K562 (cell line): ENCODE measurements around the gene FBXW12. TPM values are rescaled to one million over a fixed set of nuclear protein-coding genes. Genes with fewer than 3 reads are reported as not detected.

Experiments
- ATAC-seq: fragments of 200-7000 bp; cut with Tn5 transposase; 3 replicates; pipeline ENCODE4 v1.9.1; 2020; ENCODE audit warnings: moderate library complexity
- BruUV-seq: library from RNA; stranded (reverse); fragments of 400-500 nt; replicated peaks from 2 replicates; lab custom pipeline; 2021; lab: Mats Ljungman, UMichigan
- CTCF ChIA-PET: fragments of 300-600 bp; formaldehyde crosslinking; extraction: SDS; loops from one replicate; lab custom pipeline; 2021; ENCODE audit warnings: low intra/inter-chr PET ratio; lab: Yijun Ruan, JAX
- POLR2A ChIA-PET: fragments of 300-600, 350-650 bp; sonication (Branson Sonifier 250); formaldehyde crosslinking; extraction: SDS; loops from one replicate; lab custom pipeline; 2021; ENCODE audit warnings: antibody characterized with exemption, inconsistent platforms; lab: Yijun Ruan, JAX
- DNase-seq, 4 experiments: peaks; one replicate each; pipeline versions ENCODE4 v3.0.0 to v3.0.0-alpha.2; 2011 to 2018; ENCODE audit warnings: low spot score in 3 of 4, mixed read lengths in 3 of 4; ENCODE audit errors: extremely low read depth in 1 of 4
- FAIRE-seq: peaks from 2 replicates; lab custom pipeline; 2011; peaks lifted over from hg19 to GRCh38; lab: Jason Lieb, UNC
- H2AFZ ChIP-seq: 2 replicates; pipeline ENCODE4 v1.6.0; 2011; ENCODE audit warnings: low read depth, low read length, control low read depth, inconsistent platforms
- H3K27ac ChIP-seq: fragments of 200-600 bp; 3 replicates; pipeline ENCODE4 v1.8.0; 2011; ENCODE audit warnings: low read depth, mild to moderate bottlenecking, control low read depth, inconsistent platforms, low read length, moderate library complexity, mixed read lengths; ENCODE audit errors: extremely low read depth
- H3K27me3 ChIP-seq, 2 experiments: fragments of 300-600 bp in 1 of 2; 2 replicates in 1 of 2; 3 replicates in 1 of 2; pipeline versions ENCODE4 v1.6.0 to v1.8.0; 2011; ENCODE audit warnings: inconsistent platforms in 2 of 2, low read length in 2 of 2, mild to moderate bottlenecking in 1 of 2, mixed read lengths in 1 of 2, moderate library complexity in 1 of 2; ENCODE audit not compliant: control insufficient read depth in 2 of 2, insufficient read depth in 2 of 2
- H3K36me3 ChIP-seq: fragments of 300-600 bp; 3 replicates; pipeline ENCODE4 v1.8.0; 2011; ENCODE audit warnings: mild to moderate bottlenecking, low read length, inconsistent platforms; ENCODE audit not compliant: control insufficient read depth, insufficient read depth
- H3K4me1 ChIP-seq, 2 experiments: fragments of 200-600 bp in 1 of 2; replicated peaks in 1 of 2; 2 replicates in 1 of 2; 3 replicates in 1 of 2; pipeline versions ENCODE4 v1.5.1 to v1.8.0; 2011; ENCODE audit warnings: inconsistent platforms in 2 of 2, low read length in 2 of 2, mild to moderate bottlenecking in 1 of 2, mixed read lengths in 1 of 2, moderate library complexity in 1 of 2; ENCODE audit not compliant: control insufficient read depth in 2 of 2, insufficient read depth in 2 of 2
- H3K4me2 ChIP-seq: 2 replicates; pipeline ENCODE4 v1.6.1; 2011; ENCODE audit warnings: low read length, control low read depth, inconsistent platforms, mixed read lengths; ENCODE audit not compliant: insufficient read depth
- H3K4me3 ChIP-seq: fragments of 200-600 bp; sonication (generic), shearing (Covaris generic); 2 replicates; pipeline ENCODE4 v1.5.1; 2016; ENCODE audit warnings: control low read depth, inconsistent platforms
- H3K79me2 ChIP-seq: fragments of 200-600 bp; 3 replicates; pipeline ENCODE4 v1.8.0; 2011; ENCODE audit warnings: low read length, inconsistent platforms; ENCODE audit not compliant: control insufficient read depth, insufficient read depth
- H3K9ac ChIP-seq, 2 experiments: 2 replicates each; pipeline versions ENCODE4 v1.6.0 to v1.6.1; 2011; ENCODE audit warnings: low read depth in 2 of 2, low read length in 2 of 2, control low read depth in 1 of 2, inconsistent platforms in 1 of 2, mild to moderate bottlenecking in 1 of 2, mixed read lengths in 1 of 2; ENCODE audit not compliant: insufficient read depth in 1 of 2
- H3K9me1 ChIP-seq: one replicate; pipeline ENCODE4 v1.6.0; 2011; ENCODE audit warnings: inconsistent platforms, mild to moderate bottlenecking, low read length, moderate library complexity; ENCODE audit not compliant: control insufficient read depth, insufficient read depth
- H3K9me3 ChIP-seq: replicated peaks from 2 replicates; pipeline ENCODE4 v1.5.1; 2011; ENCODE audit warnings: low read depth, low read length, inconsistent platforms; ENCODE audit not compliant: control insufficient read depth, insufficient read depth
- H4K20me1 ChIP-seq: replicated peaks from 2 replicates; pipeline ENCODE4 v1.6.1; 2011; ENCODE audit warnings: low read length, inconsistent platforms, mixed read lengths; ENCODE audit not compliant: control insufficient read depth, insufficient read depth
- CTCF ChIP-seq, 3 experiments: IDR thresholded peaks in 2 of 3; conservative IDR thresholded peaks in 1 of 3; 2 replicates each; pipeline ENCODE4 v1.5.1; 2011 to 2012; ENCODE audit warnings: low read length in 3 of 3, mild to moderate bottlenecking in 3 of 3, control low read depth in 2 of 3, improper control_type of control experiment in 1 of 3, inconsistent platforms in 1 of 3, low read depth in 1 of 3, mixed read lengths in 1 of 3, moderate library complexity in 1 of 3; ENCODE audit not compliant: insufficient read depth in 2 of 3
- WGBS: fragments of 100-300 bp; shearing (Covaris generic); methylation state at CpG from one replicate; pipeline ENCODE4 v1.1.6; 2016; ENCODE audit warnings: low coverage, mixed read lengths; ENCODE audit not compliant: insufficient coverage; ENCODE audit errors: missing lambda C conversion rate; 5-methylcytosine and 5-hydroxymethylcytosine counted together
- in situ Hi-C: fragments of 300-500 bp; cut with MboI; formaldehyde crosslinking; loops from 4 replicates; pipeline ENCODE4 v1.15.0; 2018; ENCODE audit warnings: inconsistent platforms, mixed read lengths
- intact Hi-C: fragments of 100-400 bp; cut with micrococcal nuclease; formaldehyde crosslinking; loops from 2 replicates; pipeline ENCODE4 v1.14.2; 2022
- polyA plus RNA-seq, 8 experiments: library from polyadenylated mRNA; depleted of rRNA in 4 of 8; stranded (reverse) in 5 of 8; unstranded in 3 of 8; fragments of >200 nt; fragmentation: Nextera tagmentation in 2 of 8; fragmentation: Illumina TruSeq in 1 of 8; extraction: Ambion mirVana in 2 of 8; extraction: Trizol in 1 of 8; gene quantifications; 2 replicates each; pipeline versions ENCODE4 v1.2.1 to v1.2.3, GENCODE V29; 2011 to 2014; ENCODE audit warnings: inconsistent platforms in 1 of 8, missing spikeins in 1 of 8
- total RNA-seq, 7 experiments: library from RNA; depleted of rRNA in 6 of 7; stranded (reverse); fragments of >200 nt in 6 of 7; fragmentation: Illumina TruSeq in 2 of 7; extraction: Trizol in 2 of 7; gene quantifications; 2 replicates each; pipeline versions ENCODE4 v1.2.1 to v1.2.3, GENCODE V29; 2011 to 2021; ENCODE audit warnings: low replicate concordance in 1 of 7
- TF ChIP-seq, protein P1 (sequence below): fragments of 250-450 bp; sonication (Bioruptor Pico); IDR thresholded peaks from 2 replicates; pipeline ENCODE4 v1.8.0; 2021; ENCODE audit warnings: moderate library complexity, mild to moderate bottlenecking, inconsistent platforms

The FBXW12 gene
- total and polyA plus RNA-seq, 9 of the 15 experiments (the other 6 are each of a cell fraction or from before 2014, with no cell fraction given), result 0.04 to 0.07 (median 0.06) TPM; not detected in 6

DNA sequence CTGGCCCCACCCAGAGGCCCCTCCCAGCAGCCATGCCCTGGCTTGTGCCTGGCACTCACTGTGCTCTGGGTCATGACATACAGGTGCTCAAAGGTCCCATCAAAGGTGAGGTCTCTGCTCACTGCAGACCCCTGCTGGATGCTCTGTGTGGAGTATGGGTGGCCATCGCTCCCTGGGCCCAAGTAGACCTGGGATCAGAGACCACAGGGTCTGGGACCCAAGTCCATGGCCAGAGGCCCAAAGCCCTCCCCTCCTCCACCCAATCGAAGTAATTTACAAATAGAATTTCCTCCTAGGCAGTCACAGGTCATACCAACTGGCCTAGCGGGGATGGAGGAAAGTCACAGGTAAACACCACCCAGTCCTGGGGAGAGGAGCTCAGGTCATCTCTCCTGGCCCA, 50.3 kb downstream of the FBXW12 start:
- Histone ChIP-seq H2AFZ (no peak overlapping the region), H3K9ac (no peak overlapping the region), H3K4me2 (no peak overlapping the region), H3K9me1 (no peaks in the 10 kb centered on the region), H3K27me3 (no peaks in the 10 kb centered on the region), H4K20me1 (no peaks in the 10 kb centered on the region), H3K36me3 (no peaks in the 10 kb centered on the region), H3K4me1 (peaks cover 0 to 27% of the 10 kb centered on the region in 2 experiments; a peak in 2 of 5 replicates), H3K9me3 (no peaks in the 10 kb centered on the region), H3K27ac (no peak overlapping the region), H3K79me2 (no peaks in the 10 kb centered on the region), H3K4me3 (no peak overlapping the region)
- in situ Hi-C loops, result no loop called here
- no peak for DNase-seq
- ATAC-seq, result no peak
- peak in 1 of 3 experiments; percentile 6; a peak in 1 of 6 replicates for TF ChIP-seq CTCF (IDR thresholded peaks at IDR 0.05 in 2 of 3, conservative IDR thresholded peaks at IDR 0.05 in 1 of 3; ENCODE audit: insufficient read depth in 2 of 3, low read depth in 1 of 3, low read length in 3 of 3)
- TF ChIP-seq, protein P1, sequence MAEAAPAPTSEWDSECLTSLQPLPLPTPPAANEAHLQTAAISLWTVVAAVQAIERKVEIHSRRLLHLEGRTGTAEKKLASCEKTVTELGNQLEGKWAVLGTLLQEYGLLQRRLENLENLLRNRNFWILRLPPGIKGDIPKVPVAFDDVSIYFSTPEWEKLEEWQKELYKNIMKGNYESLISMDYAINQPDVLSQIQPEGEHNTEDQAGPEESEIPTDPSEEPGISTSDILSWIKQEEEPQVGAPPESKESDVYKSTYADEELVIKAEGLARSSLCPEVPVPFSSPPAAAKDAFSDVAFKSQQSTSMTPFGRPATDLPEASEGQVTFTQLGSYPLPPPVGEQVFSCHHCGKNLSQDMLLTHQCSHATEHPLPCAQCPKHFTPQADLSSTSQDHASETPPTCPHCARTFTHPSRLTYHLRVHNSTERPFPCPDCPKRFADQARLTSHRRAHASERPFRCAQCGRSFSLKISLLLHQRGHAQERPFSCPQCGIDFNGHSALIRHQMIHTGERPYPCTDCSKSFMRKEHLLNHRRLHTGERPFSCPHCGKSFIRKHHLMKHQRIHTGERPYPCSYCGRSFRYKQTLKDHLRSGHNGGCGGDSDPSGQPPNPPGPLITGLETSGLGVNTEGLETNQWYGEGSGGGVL (CRISPR knock-in tag), result no peak
- CTCF ChIA-PET, result no interaction called here
- 77% methylated on average over 3 of the region's 3 CpGs for WGBS
- intact Hi-C loops, result no loop called here
- no TSS peak for BruUV-seq
- POLR2A ChIA-PET, result interaction anchor here (0.6 to 1.0 kb wide), 3 partner anchors 10 to 187 kb away, joined by 3 to 4 read pairs (median 4); partner anchors contain the start of gene UQCRC1
- FAIRE-seq, result no peak
